ENCODE data around the gene ARHGEF9.
"Not testable (repeated sequence)": the region's sequence is repeated elsewhere in the genome, so short reads cannot be mapped to it uniquely, and the experiment has no call there.

ARHGEF9 gene

DNA sequence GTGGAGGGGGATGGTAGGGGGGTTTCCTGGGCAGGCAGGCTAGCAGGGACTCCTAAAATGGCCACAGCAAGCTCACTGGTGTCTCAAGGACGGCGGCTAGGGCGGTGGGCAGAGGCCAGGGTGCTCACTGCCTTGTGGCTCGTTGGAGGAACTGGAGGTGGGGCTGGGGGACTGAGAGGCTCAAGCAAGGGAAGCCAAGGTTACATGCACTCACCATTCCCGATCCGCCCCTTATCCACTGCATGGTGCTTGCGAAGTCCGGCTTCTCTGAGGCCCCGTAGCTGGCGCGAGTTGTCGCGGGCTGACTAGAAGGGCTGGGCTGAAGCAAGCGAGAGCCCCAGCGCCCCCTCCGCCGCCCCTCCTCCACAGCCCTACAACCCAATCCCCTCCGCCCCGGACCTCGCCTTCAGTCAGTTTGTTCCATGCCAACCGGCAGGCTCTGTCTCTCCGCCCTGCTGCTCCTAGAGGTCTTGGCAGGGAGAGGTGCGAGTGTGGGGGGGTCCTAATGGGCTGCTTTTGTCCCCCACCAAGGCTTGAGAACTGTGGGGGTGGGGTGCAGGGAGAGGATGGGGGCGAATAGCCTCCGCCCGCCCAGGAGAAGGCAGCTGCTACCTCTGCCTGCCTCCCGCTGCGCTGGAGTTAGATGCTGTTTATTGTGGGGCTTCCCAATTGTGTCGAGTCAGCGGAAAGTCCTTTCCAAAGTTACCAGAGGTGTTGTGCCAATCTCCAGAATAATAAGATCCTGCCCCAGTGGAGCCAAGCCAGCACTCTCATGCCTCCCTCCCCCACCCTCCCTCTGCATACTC lies at the start of gene ARHGEF9:
TSS of gene ARHGEF9 (minus strand) at position 313 of the 806 bp plus-strand sequence. CDS start at position 244, 69 bp downstream.
- DNase-seq (ENCODE audit: low spot score), result peak; percentile 70

DNA sequence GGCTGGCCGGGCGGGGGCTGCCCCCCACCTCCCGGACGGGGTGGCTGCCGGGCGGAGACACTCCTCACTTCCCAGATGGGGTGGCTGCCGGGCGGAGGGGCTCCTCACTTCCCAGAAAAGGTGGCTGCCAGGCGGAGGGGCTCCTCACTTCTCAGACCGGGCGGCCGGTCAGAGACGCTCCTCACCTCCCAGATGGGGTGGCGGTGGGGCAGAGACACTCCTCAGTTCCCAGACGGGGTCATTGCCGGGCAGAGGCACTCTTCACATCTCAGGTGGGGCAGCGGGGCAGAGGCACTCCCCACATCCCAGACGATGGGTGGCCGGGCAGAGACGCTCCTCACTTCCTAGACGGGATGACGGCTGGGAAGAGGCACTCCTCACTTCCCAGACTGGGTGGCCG lies 40.4 kb upstream of the ARHGEF9 start:
- DNase-seq (ENCODE audit: low spot score), result not testable (repeated sequence)

DNA sequence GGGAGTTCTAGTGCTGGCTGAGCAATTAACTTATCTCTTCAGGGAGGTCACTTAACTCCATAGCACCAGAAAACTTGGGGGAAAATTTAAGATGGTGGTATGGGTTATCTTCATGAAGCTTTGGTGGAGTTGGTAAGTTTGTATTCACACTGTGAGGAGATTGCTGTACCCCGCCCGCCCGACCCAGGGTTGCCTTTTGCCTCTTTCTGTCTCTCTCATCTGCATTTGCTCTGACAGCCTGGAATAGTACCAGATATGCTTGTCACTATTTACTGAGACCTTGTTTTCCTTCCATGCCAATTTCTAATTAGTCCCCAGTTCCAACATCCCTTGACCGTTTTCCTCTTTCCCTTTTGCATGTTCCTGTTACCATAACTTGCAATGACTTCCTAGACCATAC lies 33.1 kb upstream of the ARHGEF9 start:
- DNase-seq (ENCODE audit: low spot score), result no peak

DNA sequence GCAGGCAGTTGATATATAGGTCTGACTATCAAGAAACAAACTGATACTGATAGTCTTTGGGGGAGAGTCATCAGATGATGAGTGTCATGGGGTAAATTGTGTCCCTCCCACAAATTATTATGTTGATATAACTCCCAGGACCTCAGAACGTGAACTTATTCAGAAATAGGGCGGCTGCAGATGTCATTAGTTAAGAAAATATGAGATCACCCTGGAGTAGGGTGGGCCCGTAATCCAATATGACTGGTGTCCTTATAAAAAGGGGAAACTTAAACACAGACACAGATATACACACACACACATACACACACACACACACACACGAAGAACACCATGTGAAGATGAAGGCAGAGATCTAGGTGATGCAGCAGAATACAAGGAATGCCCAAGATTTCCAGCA lies 32.7 kb upstream of the ARHGEF9 start:
- no peak for DNase-seq (ENCODE audit: low spot score)

DNA sequence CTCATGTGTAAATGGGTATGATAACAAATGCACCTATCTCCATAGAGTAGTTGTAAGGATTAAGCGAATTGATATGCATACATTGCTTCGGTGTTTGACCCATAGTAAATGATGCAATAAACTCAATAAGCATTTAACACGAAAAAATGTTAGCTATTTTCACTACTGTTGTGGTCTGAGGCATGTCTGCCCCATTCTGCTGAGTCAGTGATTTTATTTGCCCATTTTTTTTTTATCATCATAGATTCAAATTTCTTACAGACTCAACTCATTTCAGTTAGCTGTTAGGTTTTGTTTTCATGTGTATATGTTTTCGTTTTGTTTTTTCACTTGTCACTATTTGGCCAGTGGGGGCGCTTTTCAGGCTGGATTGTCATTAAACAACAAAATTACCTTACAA lies 27.8 kb upstream of the ARHGEF9 start:
- no peak for DNase-seq (ENCODE audit: low spot score)

DNA sequence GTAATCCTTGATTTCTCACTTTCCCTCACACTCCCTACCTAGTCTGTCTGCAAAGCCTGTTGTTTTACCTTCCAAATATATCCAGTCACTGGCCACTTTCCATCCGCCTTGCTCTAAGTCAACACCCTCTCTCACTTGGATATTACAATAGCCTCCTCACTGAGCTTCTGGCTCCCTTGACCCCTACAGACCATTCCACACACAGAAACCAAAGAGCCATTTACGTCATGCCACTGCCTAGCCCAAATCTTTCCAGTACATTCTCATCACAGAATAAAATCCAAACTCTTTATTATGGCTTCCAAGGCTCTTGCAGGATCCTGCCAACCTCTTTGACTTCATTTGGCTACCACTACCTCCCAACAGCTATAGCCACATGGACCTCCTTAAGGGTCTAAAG lies 25.7 kb upstream of the ARHGEF9 start:
- no peak for DNase-seq (ENCODE audit: low spot score)

DNA sequence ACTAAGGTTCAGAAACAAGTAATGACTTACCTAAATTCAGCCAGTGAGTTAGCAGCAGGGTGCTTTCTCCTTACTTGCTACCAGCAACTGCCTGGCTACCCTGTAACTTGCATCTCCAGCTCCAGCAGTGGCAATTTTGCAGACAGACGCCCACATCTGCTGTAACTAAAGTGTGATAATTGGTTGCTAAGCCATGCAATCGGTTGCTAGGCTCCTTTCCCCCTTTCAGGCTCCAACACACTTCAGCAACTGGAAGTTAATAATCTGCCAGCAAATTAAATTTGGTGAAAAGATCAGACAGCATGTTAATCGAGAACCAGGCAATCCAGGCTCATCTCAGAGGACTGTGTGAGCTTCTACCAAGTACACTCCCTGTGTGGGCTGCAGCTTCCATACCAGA lies 24.2 kb upstream of the ARHGEF9 start:
- DNase-seq (ENCODE audit: low spot score), result no peak

DNA sequence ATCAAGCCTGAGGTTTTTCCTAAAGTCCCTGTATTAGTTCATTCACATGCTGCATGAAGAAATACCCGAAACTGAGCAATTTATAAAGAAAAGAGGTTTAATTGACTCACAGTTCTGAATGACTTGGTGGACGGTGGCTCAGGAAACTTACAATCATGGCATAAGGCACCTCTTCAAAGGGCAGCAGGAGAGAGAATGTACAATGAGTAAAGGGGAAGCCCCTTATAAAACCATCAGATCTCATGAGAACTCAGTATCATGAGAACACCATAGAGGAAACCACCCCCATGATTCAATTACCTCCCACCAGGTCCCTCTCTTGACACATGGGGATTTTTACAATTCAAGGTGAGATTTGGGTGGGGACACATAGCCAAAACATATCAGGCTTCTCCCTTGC lies 10.4 kb upstream of the ARHGEF9 start:
- DNase-seq (ENCODE audit: low spot score), result not testable (repeated sequence)

DNA sequence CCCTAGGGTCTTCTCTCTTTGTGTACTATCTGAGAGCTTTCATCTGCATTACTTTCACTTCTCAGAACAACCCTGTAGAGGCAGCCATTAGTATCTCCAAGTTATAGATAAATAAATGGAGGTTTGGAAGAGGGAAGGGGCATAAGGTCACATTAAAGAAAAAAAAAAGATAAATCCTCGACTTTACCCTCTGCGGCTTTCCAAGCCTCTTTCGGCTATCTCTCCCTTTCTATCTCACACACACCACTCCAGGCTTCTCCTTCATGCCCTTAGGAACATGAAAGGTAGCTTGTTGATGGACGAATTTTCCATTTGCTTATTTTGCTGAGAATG lies 660 bp upstream of the ARHGEF9 start:
- no peak for DNase-seq (ENCODE audit: low spot score)

DNA sequence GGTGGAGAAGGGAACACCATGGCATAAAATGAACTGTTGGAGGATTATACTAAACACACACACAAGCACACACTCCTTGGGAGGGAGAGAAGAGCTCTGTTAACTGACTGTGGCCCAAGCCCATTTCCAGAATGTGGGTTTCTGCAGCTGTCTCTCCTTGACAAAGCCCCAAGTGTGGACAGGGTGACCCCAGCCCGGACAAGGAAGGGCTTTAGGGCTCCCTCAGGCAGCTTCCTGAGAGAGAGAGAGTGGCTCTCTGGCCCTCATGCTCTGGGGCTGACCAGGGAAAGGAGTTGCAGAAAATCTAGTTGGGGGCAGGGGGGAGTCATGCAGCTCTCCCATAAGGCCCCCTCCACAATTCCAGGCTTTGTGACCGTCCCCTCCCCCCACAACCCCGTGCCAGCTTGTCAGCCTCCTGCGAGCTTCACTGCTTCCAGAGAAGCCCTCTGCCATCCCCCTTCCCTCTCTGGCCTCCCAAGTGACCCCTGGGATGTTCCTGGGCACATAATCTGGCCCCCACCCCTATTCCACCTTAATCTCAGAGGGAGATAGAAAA lies 590 bp downstream of the ARHGEF9 start:
- DNase-seq (ENCODE audit: low spot score), result no peak

DNA sequence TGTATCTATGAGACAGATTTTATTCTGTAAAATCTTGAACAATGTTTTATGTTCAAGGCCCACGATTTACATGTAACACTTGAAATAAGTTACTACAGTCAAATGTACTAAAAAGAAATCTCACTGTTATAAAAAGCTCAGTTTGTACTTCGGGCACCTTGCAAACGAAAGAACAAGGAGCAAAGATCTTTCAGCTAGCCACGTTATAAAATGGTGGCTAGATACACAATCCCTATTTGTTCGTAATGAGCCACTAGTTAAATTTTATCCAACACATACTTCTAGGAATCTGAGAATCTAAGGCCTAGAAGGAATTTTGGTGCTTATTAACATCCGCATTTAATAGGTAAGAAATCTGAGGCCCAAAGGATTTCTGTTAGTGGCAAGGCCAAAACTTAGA lies 2.5 kb downstream of the ARHGEF9 start:
- DNase-seq (ENCODE audit: low spot score), result no peak

DNA sequence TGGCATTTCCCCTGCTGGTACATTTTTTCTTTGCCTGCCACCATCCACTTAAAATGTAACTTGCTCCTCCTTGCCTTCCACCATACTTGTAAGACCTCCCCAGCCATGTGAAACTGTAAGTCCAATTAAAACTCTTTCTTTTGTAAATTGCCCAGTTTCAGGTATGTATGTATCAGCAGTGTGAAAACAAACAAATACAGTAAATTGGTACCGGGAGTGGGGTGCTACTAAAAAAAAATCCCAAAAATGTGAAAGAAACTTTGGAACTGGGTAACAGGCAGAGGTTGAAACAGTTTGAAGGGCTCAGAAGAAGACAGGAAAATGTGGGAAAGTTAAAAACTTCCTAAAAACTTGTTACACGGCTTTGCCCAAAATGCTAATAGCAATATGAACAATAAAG lies 16.3 kb downstream of the ARHGEF9 start:
- no peak for DNase-seq (ENCODE audit: low spot score)

DNA sequence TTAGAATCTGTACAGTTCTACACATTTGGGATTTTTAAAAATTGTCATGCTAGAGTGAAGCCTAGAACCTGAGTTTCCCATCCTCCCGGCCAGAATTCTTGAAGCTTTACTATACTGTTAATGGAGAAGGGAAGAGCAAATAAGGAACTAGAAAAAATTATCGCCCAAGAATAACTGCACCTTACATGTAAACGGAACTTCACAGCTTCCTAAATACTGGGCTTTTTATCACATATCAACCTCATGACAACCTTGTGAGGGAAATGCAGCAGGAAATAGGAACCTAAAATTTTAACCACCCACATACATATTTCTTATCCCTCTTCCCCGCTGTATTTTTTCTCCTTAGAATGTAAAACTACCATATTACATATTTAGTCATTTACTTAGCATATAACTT lies 19.3 kb downstream of the ARHGEF9 start:
- no peak for DNase-seq (ENCODE audit: low spot score)

DNA sequence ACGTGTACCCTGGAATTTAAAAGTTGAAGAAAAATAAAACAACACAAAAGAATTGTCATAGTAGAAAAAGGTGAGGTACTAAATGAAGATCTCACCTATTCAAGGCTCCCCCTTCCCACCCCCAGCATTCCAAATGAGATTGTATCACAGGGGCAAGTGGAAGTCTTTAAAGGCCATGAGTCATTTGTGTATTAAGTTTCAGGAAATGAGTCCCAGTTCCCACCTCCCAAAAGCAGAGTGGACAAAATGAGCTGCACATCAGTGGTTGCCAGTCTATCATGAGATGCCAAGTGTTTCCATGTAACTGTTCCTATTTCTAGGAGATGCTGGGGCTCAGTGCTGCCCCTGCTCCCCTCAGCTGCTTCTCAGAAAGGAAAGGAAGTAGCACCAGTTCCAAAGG lies 20.1 kb downstream of the ARHGEF9 start:
- no peak for DNase-seq (ENCODE audit: low spot score)

DNA sequence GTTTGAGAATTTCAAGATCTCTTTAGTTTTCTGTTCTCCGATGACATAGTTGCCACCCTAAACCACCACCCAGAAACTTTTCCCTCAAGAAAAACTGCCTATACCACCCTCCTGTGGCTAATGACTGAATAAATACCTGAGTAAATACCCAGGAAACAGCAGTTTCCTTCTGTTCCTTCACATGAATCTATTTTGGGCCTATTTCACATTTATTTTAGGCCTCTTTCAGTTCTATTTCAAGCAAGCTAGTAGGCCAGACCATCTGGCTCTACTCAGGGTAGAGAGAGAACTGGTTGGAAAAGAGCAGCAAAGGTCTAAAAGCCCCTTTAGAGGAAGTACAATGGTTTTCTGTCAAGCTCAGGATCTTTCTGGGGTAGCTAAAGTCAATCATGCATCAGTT lies 23.4 kb downstream of the ARHGEF9 start:
- DNase-seq (ENCODE audit: low spot score), result no peak

DNA sequence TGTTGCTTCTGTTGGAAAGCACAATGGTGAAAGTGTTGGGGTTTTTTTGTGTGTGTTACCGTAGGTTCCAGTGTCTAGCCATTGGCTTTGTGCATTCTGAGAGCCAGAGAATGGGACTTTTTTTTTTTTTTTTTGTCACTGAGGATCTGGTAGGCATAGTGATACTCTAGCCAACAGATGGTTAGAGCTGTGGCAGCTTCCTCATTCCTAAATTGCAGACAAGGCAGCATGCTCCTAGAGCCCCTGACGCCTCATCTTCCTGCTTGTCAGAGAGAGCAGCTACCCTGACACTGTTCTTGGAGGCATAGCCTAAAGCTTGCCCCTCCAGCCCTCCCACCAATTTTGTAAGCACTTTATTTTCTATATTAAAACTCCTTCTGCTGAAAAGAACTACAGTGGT lies 27.0 kb downstream of the ARHGEF9 start:
- DNase-seq (ENCODE audit: low spot score), result no peak

DNA sequence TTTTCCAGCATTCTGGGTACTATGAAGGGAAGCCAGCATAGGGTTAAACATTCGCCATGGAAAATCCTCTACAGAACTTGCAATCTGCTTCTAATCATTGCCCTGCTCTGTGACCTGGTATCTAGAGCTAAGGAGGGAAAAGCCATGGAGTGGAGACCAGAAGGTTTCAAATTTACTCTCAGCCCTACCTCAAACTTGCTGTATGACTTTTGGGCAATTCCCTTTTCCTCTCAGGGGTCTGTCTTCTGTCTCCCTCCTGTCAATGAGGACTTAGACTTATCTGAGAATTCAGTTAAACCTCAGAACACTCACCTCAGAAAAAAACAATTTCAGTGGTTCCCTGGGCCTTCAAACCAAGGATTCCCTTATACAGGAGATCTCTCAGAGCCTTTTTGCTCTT lies 29.1 kb downstream of the ARHGEF9 start:
- no peak for DNase-seq (ENCODE audit: low spot score)

DNA sequence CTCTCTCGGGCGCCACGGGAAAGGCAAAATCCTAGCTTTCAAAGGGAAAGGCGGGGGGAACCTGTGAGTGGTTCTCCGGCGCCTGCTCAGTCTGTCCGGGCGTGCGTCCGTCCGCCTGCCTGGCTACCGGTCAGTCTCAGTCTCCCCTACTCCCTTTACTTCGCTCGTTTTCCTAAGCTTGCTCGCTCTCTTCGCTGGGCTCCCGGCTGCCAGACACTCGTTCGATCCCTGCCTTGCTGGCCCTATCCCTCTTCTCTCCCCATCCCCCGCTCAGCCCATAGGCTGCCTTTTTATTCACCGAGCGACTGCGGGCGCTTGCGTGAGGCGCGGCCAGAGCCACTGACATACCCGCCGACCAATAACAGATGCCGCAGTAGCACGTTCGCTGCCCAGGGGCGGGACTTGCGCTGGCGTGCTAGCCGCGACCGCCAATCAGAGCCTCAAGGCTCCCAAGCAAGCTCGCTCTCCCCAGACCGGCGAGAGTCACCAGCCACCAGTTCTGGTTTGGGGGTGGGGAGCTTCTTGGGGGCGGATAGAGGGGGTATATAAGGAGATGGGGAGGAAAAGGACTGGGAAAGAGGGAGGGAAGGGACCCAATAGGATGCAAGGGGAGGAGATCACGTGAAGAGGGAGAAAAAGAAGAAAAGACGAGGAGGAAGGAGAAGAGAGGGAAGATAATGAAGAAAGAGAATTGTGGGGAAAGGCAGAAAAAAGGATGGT lies 30.0 kb downstream of the ARHGEF9 start:
- peak; percentile 91 for DNase-seq (ENCODE audit: low spot score)

DNA sequence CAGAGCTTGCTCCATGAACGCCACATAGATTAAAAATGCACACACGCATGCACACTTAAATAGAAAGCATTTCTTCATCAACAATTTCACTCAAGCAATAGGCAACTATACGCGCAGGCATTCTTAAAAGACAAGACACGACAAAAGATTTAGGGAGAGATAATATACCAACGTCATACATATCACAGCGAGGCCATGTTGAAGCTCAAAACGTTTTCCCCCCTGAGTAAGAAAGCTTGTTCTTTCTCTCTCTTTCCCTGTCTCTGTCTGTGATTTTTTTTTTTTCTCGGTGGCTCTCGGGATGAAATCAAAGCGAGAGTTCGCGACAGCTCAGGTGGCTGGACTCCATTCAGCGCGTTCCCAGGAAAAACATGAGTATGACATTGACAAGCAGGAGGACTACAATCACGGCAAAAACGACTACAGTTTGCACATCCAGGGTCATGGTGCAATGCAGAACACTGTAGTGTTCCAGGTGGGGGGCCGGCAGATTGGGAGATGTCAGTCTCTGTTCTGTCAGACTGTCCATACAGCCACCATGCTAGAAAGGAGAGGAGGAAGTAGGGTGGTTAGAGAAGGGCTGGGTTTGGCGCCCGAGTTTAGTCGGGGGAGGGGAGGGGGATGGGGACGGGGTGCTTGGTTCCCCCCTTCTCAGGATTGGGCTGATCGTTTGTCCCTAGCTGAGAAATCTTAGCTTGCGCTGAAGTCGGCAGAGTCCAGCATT lies 30.7 kb downstream of the ARHGEF9 start:
- no peak for DNase-seq (ENCODE audit: low spot score)

DNA sequence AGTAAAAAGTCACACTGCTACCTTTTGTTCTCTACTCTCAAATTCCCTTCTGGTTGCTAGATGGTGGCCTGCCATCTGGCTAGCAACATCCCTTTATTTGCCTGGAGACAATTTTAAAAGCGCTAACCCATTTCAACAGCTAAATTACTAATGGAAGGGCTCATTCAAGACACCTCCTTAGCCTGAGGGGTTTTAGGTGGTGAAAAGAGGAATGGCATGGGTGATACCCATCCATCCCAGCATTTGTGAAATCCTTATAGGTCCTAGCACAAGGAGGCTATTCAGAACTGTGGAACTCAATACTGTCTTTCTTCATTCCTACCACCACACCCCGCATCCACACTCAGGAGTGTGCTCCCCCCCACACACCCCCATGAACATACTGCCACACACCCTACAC lies 33.5 kb downstream of the ARHGEF9 start:
- no peak for DNase-seq (ENCODE audit: low spot score)

DNA sequence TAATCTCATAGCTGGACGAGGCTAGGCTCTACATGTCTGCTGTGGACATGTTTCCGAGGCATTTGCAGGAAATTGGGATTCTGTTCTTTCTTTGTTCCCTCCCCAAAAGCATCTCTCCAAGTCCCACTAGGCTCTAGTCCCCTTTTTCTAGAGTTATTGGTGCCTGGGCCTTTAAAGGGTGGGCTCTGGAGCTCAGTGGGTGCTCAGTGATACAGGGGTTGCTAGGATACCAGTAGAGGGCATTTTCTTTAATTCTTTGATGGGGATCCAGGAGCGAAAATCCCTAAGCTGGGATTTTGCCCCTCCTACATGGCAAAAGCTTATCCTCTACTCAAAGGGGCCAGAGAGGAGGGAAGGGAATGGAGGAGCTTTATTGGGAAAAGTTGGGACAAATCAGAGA lies 34.2 kb downstream of the ARHGEF9 start:
- DNase-seq (ENCODE audit: low spot score), result no peak

DNA sequence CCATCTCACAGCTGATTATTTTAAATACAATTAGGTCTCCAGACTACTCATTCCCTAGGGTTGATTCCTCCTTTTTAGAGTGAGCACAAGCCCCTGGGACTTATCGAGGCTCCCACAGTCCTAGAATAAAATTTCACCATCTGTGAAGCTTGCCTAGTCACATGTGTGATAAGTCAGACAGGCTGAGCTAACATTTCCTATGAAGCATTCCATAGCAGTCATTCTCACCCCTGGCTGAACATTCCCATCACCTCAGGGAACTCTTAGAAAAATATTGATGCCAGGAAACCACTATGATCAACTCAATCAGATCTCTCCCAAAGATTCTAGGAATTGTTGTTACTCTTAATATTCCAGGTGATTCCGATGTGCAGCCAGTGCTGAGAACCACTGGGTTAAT lies 37.7 kb downstream of the ARHGEF9 start:
- no peak for DNase-seq (ENCODE audit: low spot score)

DNA sequence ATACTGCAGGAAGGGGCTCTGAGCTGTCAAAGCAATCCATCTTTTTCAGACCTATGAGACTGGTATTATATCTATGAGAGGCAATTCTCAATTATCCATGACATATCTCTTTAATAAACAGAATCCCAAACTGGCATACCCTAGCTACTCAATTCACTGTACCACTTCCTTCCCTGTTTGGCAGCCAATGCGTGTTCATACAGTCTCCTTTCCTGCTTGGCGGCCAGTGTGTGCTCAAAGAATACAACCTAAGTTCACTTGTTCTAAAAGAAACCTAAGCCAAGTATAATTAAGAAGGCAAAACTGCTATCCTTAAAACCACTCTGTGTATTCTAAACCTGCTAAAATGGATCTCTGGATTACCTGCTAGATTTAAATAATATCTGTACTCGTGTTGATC lies 38.3 kb downstream of the ARHGEF9 start:
- DNase-seq (ENCODE audit: low spot score), result no peak
